Measurements from ENCODE around the gene PAXIP1.

The PAXIP1 gene

GRCh38 chr7:154967401-154967955, 35.4 kb downstream of the PAXIP1 start:
- TF ChIP-seq RAD21 (IDR thresholded peaks at IDR 0.05; ENCODE audit: low read depth): no peak

- TF ChIP-seq NFIC (IDR thresholded peaks at IDR 0.05): no peak
- TF ChIP-seq RAD21 (IDR thresholded peaks at IDR 0.05; ENCODE audit: low read depth): no peak
- TF ChIP-seq CREB1 (IDR thresholded peaks at IDR 0.05; ENCODE audit: low read depth): no peak
- TF ChIP-seq MAX (IDR thresholded peaks at IDR 0.05): no peak
- no peak for TF ChIP-seq ZBTB7A (IDR thresholded peaks at IDR 0.05; ENCODE audit: low read depth)
- TF ChIP-seq USF1 (IDR thresholded peaks at IDR 0.05): no peak
- TF ChIP-seq YY1 (IDR thresholded peaks at IDR 0.05; ENCODE audit: low read depth): no peak
Measured at GRCh38 chr7:154965014-154965413, 37.9 kb downstream of the PAXIP1 start.

GRCh38 chr7:154960063-154960790, 42.7 kb downstream of the PAXIP1 start:
- TF ChIP-seq CEBPB (IDR thresholded peaks at IDR 0.05): no peak
- TF ChIP-seq TEAD4 (IDR thresholded peaks at IDR 0.05): no peak

- no peak for TF ChIP-seq CEBPB (IDR thresholded peaks at IDR 0.05)
- no peak for TF ChIP-seq RAD21 (IDR thresholded peaks at IDR 0.05; ENCODE audit: low read depth)
- TF ChIP-seq NFIC (IDR thresholded peaks at IDR 0.05): no peak
- TF ChIP-seq REST (IDR thresholded peaks at IDR 0.05; ENCODE audit: low read depth): no peak
- TF ChIP-seq ZBTB7A (IDR thresholded peaks at IDR 0.05; ENCODE audit: low read depth): no peak
- no peak for TF ChIP-seq YY1 (IDR thresholded peaks at IDR 0.05; ENCODE audit: low read depth)
- TF ChIP-seq EGR1 (IDR thresholded peaks at IDR 0.05): no peak
- TF ChIP-seq CREB1 (IDR thresholded peaks at IDR 0.05; ENCODE audit: low read depth): no peak
- TF ChIP-seq TEAD4 (IDR thresholded peaks at IDR 0.05): no peak
- no peak for TF ChIP-seq FOXM1 (IDR thresholded peaks at IDR 0.05; ENCODE audit: borderline replicate concordance, low read depth)
- no peak for TF ChIP-seq USF1 (IDR thresholded peaks at IDR 0.05)
- no peak for TF ChIP-seq TAF1 (IDR thresholded peaks at IDR 0.05; ENCODE audit: low read depth)
- TF ChIP-seq MAX (IDR thresholded peaks at IDR 0.05): no peak
- TF ChIP-seq EP300 (IDR thresholded peaks at IDR 0.05; ENCODE audit: borderline replicate concordance): no peak
- no peak for TF ChIP-seq TCF12 (IDR thresholded peaks at IDR 0.05; ENCODE audit: low read depth)
Measured at GRCh38 chr7:154956427-154956826, 46.5 kb downstream of the PAXIP1 start.

- no peak for TF ChIP-seq EP300 (IDR thresholded peaks at IDR 0.05; ENCODE audit: borderline replicate concordance)
- 0 out of 2 replicates have a peak, but pooled peaks have one; percentile 18 for TF ChIP-seq USF1 (IDR thresholded peaks at IDR 0.05)
- TF ChIP-seq TAF1 (IDR thresholded peaks at IDR 0.05; ENCODE audit: low read depth): no peak
- no peak for TF ChIP-seq ZBTB7A (IDR thresholded peaks at IDR 0.05; ENCODE audit: low read depth)
- peak; percentile 14; the same call in 1 of the 2 replicates for TF ChIP-seq RAD21 (IDR thresholded peaks at IDR 0.05; ENCODE audit: low read depth)
- no peak for TF ChIP-seq TEAD4 (IDR thresholded peaks at IDR 0.05)
- no peak for TF ChIP-seq CEBPB (IDR thresholded peaks at IDR 0.05)
Measured at GRCh38 chr7:154953006-154953684, 49.8 kb downstream of the PAXIP1 start.

GRCh38 chr7:154950960-154951359, 52.0 kb downstream of the PAXIP1 start:
- no peak for TF ChIP-seq REST (IDR thresholded peaks at IDR 0.05; ENCODE audit: low read depth)
